Breast epithelium (tissue), 3 donors: ENCODE measurements around the gene MMAA.

Experiments
- CTCF ChIP-seq, 3 donors: fragments of 450-650 bp; IDR thresholded peaks; one replicate each; pipeline ENCODE4 v1.5.1; 2016 to 2017; ENCODE audit warnings: antibody characterized with exemption in 3 of 3, mild to moderate bottlenecking in 3 of 3, moderate library complexity in 3 of 3
- POLR2A ChIP-seq: fragments of 450-650 bp; IDR thresholded peaks from one replicate; pipeline ENCODE4 v1.6.1; 2016; ENCODE audit warnings: antibody characterized with exemption, mild to moderate bottlenecking, moderate library complexity
- POLR2AphosphoS5 ChIP-seq, 3 donors: sonication (generic); formaldehyde crosslinking; IDR thresholded peaks; one replicate each; pipeline ENCODE4 v1.6.1; 2017; ENCODE audit warnings: antibody characterized with exemption in 3 of 3

DNA sequence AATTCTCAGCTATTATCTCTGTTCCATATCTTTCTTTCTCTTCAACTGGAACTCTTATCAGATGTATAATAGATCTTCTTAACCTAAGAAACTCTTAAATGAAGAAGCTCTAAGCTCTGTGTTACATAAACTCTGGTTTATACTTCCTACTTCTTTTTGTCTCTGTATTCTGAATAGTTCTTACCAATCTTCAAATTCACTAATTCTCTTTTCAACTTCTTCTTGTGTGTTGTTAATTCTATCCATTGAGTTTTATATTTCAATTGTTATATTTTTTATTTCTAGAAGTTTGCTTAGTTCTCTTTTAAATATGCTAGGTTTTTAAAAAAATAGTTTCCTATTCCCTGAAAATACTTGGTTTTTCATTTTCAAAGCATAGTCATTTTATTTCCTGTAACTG, 13.2 kb upstream of the MMAA start:
- TF ChIP-seq CTCF (IDR thresholded peaks at IDR 0.05) (no peak), POLR2AphosphoS5 (IDR thresholded peaks at IDR 0.05) (no peak), POLR2A (no peak)
